GM23248 (cell line): ENCODE data around the gene ZNF569. TPM values are rescaled to one million over a fixed set of nuclear protein-coding genes. Genes with fewer than 3 reads are reported as not detected.
"Not testable (repeated sequence)": the region's sequence is repeated elsewhere in the genome, so short reads cannot be mapped to it uniquely, and the experiment has no call there.

Source experiments
- DNase-seq: peaks from one replicate; pipeline ENCODE4 v3.0.0-alpha.2; 2015
- H2AFZ ChIP-seq: fragments of 200-600 bp; sonication (generic); 2 replicates; pipeline ENCODE4 v1.6.1; 2016; ENCODE audit warnings: antibody characterized with exemption
- H3F3A ChIP-seq: fragments of 200-600 bp; sonication (generic); 2 replicates; pipeline ENCODE4 v1.6.1; 2016; ENCODE audit warnings: mild to moderate bottlenecking, antibody characterized with exemption, mixed run types; ENCODE audit not compliant: insufficient read depth
- H3K27ac ChIP-seq: fragments of 200-600 bp; sonication (generic); 2 replicates; pipeline ENCODE4 v1.5.1; 2016; ENCODE audit warnings: mild to moderate bottlenecking
- H3K27me3 ChIP-seq: fragments of 200-600 bp; sonication (generic); replicated peaks from 2 replicates; pipeline ENCODE4 v1.6.1; 2016; ENCODE audit warnings: mild to moderate bottlenecking; ENCODE audit not compliant: insufficient read depth
- H3K36me3 ChIP-seq: fragments of 200-600 bp; sonication (generic); 2 replicates; pipeline ENCODE4 v1.6.1; 2016; ENCODE audit warnings: low read depth, mild to moderate bottlenecking
- H3K4me1 ChIP-seq: fragments of 200-600 bp; sonication (generic); 2 replicates; pipeline ENCODE4 v1.6.1; 2016; ENCODE audit warnings: mild to moderate bottlenecking; ENCODE audit not compliant: insufficient read depth
- H3K4me2 ChIP-seq: fragments of 200-600 bp; sonication (generic); one replicate; pipeline ENCODE4 v1.6.1; 2016; ENCODE audit warnings: mild to moderate bottlenecking; ENCODE audit not compliant: unreplicated experiment
- H3K4me3 ChIP-seq: fragments of 200-600 bp; sonication (generic); 2 replicates; pipeline ENCODE4 v1.5.1; 2016; ENCODE audit warnings: mild to moderate bottlenecking
- H3K79me2 ChIP-seq: fragments of 200-600 bp; sonication (generic); 2 replicates; pipeline ENCODE4 v1.6.1; 2016; ENCODE audit warnings: mild to moderate bottlenecking; ENCODE audit not compliant: insufficient read depth
- H3K9ac ChIP-seq: fragments of 200-600 bp; sonication (generic); 2 replicates; pipeline ENCODE4 v1.6.1; 2016; ENCODE audit warnings: mild to moderate bottlenecking
- H3K9me2 ChIP-seq: fragments of 200-600 bp; sonication (generic); 2 replicates; pipeline ENCODE4 v1.6.1; 2016; ENCODE audit warnings: mixed run types, mild to moderate bottlenecking, moderate library complexity; ENCODE audit not compliant: insufficient read depth
- H3K9me3 ChIP-seq: fragments of 200-600 bp; sonication (generic); one replicate; pipeline ENCODE4 v1.6.1; 2017; ENCODE audit warnings: low read depth
- H4K20me1 ChIP-seq: fragments of 200-600 bp; sonication (generic); 2 replicates; pipeline ENCODE4 v1.6.0; 2016; ENCODE audit not compliant: insufficient read depth
- EZH2 ChIP-seq: fragments of 200-600 bp; sonication (generic); IDR thresholded peaks from 2 replicates; pipeline ENCODE4 v1.6.1; 2018; ENCODE audit warnings: antibody characterized with exemption, mild to moderate bottlenecking; ENCODE audit not compliant: insufficient read depth, poor library complexity, severe bottlenecking
- EZH2phosphoT487 ChIP-seq: fragments of 200-600 bp; sonication (generic); IDR thresholded peaks from 2 replicates; pipeline ENCODE4 v1.6.1; 2018; ENCODE audit warnings: antibody characterized with exemption, moderate library complexity, mild to moderate bottlenecking, low read depth; ENCODE audit not compliant: insufficient read depth
- WGBS, 2 experiments: methylation state at CpG; one replicate each; pipeline ENCODE4 v1.1.6; 2015 to 2017; ENCODE audit warnings: low lambda C conversion rate in 2 of 2, low coverage in 1 of 2; ENCODE audit errors: missing lambda C conversion rate in 2 of 2; 5-methylcytosine and 5-hydroxymethylcytosine counted together
- in situ Hi-C: fragments of 300-500 bp; cut with MboI; formaldehyde crosslinking; loops from 2 replicates; pipeline ENCODE4 v1.15.0; 2020
- polyA plus RNA-seq: library from polyadenylated mRNA; unstranded; fragments of >200 nt; fragmentation: Nextera tagmentation; extraction: Ambion mirVana; gene quantifications from 2 replicates; pipeline ENCODE4 v1.2.1, GENCODE V29; 2016
- total RNA-seq: library from RNA; depleted of rRNA; stranded (reverse); fragments of >200 nt; shearing (Covaris generic); gene quantifications from 2 replicates; pipeline ENCODE4 v1.2.3, GENCODE V29; 2014

Gene ZNF569
- total and polyA plus RNA-seq, 2 experiments from 2014 or later, result 4.7 to 7.2 TPM

DNA sequence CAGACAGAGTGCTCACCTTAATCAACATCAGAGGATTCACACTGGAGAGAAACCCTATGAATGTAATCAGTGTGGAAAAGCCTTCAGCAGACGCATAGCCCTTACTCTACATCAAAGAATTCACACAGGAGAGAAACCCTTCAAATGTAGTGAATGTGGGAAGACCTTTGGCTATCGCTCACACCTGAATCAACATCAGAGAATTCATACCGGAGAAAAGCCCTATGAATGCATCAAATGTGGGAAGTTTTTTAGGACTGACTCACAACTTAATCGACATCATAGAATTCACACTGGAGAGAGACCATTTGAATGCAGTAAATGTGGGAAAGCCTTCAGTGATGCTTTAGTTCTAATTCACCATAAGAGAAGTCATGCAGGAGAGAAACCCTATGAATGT is 78.0 kb downstream of the ZNF569 start:
- no peaks in the 10 kb centered on the region for H3K27me3 ChIP-seq
- H3K4me3 ChIP-seq, result no peak overlapping the region
- H3K9ac ChIP-seq, result no peak overlapping the region
- H3K4me2 ChIP-seq, result no peak overlapping the region
- peaks cover 17% of the 10 kb centered on the region for H3K9me3 ChIP-seq
- in situ Hi-C loops, result no loop called here
- no peak for DNase-seq
- H3K79me2 ChIP-seq, result no peaks in the 10 kb centered on the region
- no peaks in the 10 kb centered on the region for H3K4me1 ChIP-seq
- TF ChIP-seq EZH2 (no peak), EZH2phosphoT487 (no peak)
- H3K36me3 ChIP-seq, result peaks cover 63% of the 10 kb centered on the region
- no peaks in the 10 kb centered on the region for H3F3A ChIP-seq
- no peak overlapping the region for H3K27ac ChIP-seq
- no peak overlapping the region for H2AFZ ChIP-seq
- no peaks in the 10 kb centered on the region for H3K9me2 ChIP-seq
- no peaks in the 10 kb centered on the region for H4K20me1 ChIP-seq
- 99% methylated on average over 4 of the region's 4 CpGs for WGBS, 2 experiments

DNA sequence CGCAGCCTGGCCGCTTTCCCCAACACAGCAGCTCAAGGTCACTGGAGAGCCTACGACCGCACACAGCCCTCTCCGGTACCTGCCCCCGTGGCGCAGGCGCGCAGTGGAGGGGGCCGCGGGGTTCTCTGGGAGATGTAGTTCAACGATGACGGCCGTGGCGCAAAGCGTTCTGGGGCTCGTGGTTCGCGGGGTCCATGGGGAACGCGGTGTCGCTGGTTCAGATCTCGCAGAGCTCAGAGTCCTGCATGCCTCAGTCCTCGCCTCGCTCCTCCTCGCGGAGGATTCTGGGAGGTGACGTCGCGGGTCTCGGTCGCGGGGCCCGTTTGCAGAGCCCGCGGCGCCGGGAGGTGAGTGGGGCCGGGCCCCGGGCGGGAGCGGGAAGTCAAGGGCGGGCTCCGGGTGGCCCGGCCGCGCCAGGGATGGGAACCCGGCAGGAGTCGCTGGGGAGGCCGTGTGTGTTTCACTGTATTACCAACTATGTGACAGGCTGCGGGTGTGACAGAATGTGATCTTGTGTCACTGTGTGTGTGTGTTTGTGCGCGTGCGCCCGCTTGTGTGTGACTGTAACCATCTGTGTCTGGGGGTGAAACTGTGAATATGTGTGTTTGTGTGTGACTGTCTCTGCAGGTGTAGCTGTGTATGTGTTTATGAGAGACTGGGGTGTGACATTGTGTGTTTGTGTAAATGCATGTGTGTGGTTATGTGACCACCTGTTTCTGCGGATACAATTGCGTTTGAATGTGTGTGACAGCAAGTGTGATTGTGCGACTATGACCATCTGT is 96.2 kb downstream of the ZNF569 start, which contains the start of gene ZNF527:
TSS of gene ZNF527 (plus strand) at position 220 of the 782 bp plus-strand sequence. CDS start 3,100 bp downstream, outside the sequence.
- in situ Hi-C loops, result no loop called here
- Histone ChIP-seq H2AFZ (peak within 1 kb of the TSS; percentile 93), H3K36me3 (peaks cover 14% of the 10 kb centered on the region; the same call in 1 of the 2 replicates), H3K4me1 (no peaks in the 10 kb centered on the region), H3F3A (no peaks in the 10 kb centered on the region), H3K27me3 (no peaks in the 10 kb centered on the region), H3K9ac (peak within 1 kb of the TSS; percentile 83), H3K4me3 (peak within 1 kb of the TSS; percentile 85), H3K9me2 (no peaks in the 10 kb centered on the region), H3K79me2 (peaks cover 11% of the 10 kb centered on the region), H4K20me1 (no peaks in the 10 kb centered on the region), H3K4me2 (peak within 1 kb of the TSS; percentile 80), H3K27ac (peak within 1 kb of the TSS; percentile 44), H3K9me3 (no peaks in the 10 kb centered on the region)
- 1% methylated on average over 51 to 56 of the region's 58 CpGs for whole genome bisulfite sequencing, 2 experiments
- peak; percentile 99 for DNase-seq
- TF ChIP-seq EZH2 (no peak), EZH2phosphoT487 (no peak)

DNA sequence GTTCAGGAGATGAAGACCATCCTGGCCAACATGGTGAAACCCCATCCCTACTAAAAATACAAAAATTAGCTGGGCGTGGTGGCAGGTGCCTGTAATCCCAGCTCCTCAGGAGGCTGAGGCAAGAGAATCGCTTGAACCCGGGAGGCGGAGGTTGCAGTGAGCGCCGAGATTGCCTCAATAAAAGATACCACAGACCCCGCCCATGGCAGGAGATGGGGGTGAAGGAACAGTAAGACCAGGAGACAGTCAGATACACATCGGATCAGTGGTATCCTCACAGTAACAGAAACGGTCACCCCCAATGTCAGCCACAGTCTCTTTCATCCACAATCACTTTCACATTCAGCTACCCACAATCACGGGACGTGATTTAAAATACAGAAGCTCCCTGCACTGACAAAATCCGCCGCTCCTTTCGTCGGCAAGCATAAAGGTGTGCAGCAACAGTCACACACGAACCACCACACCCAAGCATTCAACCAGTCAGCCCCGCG is 96.8 kb downstream of the ZNF569 start:
- H3K9me2 ChIP-seq, H3K36me3 ChIP-seq, H3K9me3 ChIP-seq, in situ Hi-C loops, H3F3A ChIP-seq, H3K4me1 ChIP-seq, H4K20me1 ChIP-seq, DNase-seq, H3K27me3 ChIP-seq: not testable (repeated sequence)
- Histone ChIP-seq H3K4me3 (peak overlapping the region; percentile 85), H3K79me2 (peaks cover 11% of the 10 kb centered on the region), H3K9ac (peak overlapping the region; percentile 83), H3K4me2 (peak overlapping the region; percentile 80), H3K27ac (peak overlapping the region; percentile 28; the same call in 1 of the 2 replicates), H2AFZ (peak overlapping the region; percentile 93)
- 18 to 21% methylated on average over 18 of the region's 18 CpGs for WGBS, 2 experiments

DNA sequence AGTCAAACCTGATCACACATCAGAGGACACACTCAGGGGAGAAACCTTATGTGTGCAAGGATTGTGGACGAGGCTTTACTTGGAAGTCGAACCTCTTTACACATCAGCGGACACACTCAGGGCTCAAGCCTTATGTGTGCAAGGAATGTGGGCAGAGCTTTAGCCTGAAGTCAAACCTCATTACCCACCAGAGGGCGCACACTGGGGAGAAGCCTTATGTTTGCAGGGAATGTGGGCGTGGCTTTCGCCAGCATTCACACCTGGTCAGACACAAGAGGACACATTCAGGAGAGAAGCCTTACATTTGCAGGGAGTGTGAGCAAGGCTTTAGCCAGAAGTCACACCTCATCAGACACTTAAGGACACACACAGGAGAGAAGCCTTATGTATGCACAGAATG is 104.5 kb downstream of the ZNF569 start:
- in situ Hi-C loops, result no loop called here
- no peak for TF ChIP-seq EZH2
- peaks cover 1% of the 10 kb centered on the region; the same call in 1 of the 2 replicates for H3K79me2 ChIP-seq
- no peaks in the 10 kb centered on the region for H4K20me1 ChIP-seq
- no peaks in the 10 kb centered on the region for H3K9me3 ChIP-seq
- H3K27me3 ChIP-seq, result no peaks in the 10 kb centered on the region
- H3K9me2 ChIP-seq, result no peaks in the 10 kb centered on the region
- peak; percentile 11 for DNase-seq
- H3F3A ChIP-seq, result no peaks in the 10 kb centered on the region
- H3K27ac ChIP-seq, result no peak overlapping the region
- no peak overlapping the region for H3K4me3 ChIP-seq
- no peak overlapping the region for H3K4me2 ChIP-seq
- H2AFZ ChIP-seq, result no peak overlapping the region
- WGBS, 2 experiments, result 96 to 97% methylated on average over 6 of the region's 6 CpGs
- H3K4me1 ChIP-seq, result no peaks in the 10 kb centered on the region
- H3K9ac ChIP-seq, result no peak overlapping the region
- H3K36me3 ChIP-seq, result peaks cover 38% of the 10 kb centered on the region
